Measurements from ENCODE around the gene OPN4. TPM values are rescaled to one million over a fixed set of nuclear protein-coding genes. Genes with fewer than 3 reads are reported as not detected.

OPN4 gene
- total and polyA plus RNA-seq, 10 donors = not detected

- Histone ChIP-seq H3K4me1 (peaks cover 0 to 11% (median 0%) of the 10 kb centered on the region in 6 donors), H3K27me3 (replicated peaks in 1 of 7) (peaks cover 0 to 37% (median 0%) of the 10 kb centered on the region in 7 donors), H3K4me3 (no peak overlapping the region), H3K9me3 (no peaks in the 10 kb centered on the region), H3K27ac (no peak overlapping the region), H3K36me3 (no peaks in the 10 kb centered on the region)
- WGBS, 5 donors = 86 to 92% (median 87%) methylated on average over 19 of the region's 19 CpGs
- DNase-seq = no peak
- TF ChIP-seq POLR2A (IDR thresholded peaks at IDR 0.05) (no peak), POLR2AphosphoS5 (IDR thresholded peaks at IDR 0.05) (no peak), CTCF (IDR thresholded peaks at IDR 0.05 in 8 of 11, conservative IDR thresholded peaks at IDR 0.05 in 3 of 11) (no peak)
- intact Hi-C loops (cut with DNase I; ENCODE audit: low total_unique reads) = no loop called here
These were observed 4.9 kb downstream of the OPN4 start for GRCh38 chr10:86659161-86659691.

- Histone ChIP-seq H3K36me3 (no peaks in the 10 kb centered on the region), H3K4me1 (peaks cover 0 to 17% (median 0%) of the 10 kb centered on the region in 6 donors), H3K9me3 (no peaks in the 10 kb centered on the region), H3K27me3 (replicated peaks in 1 of 7) (peaks cover 0 to 32% (median 0%) of the 10 kb centered on the region in 7 donors), H3K27ac (no peak overlapping the region), H3K4me3 (no peak overlapping the region)
- no peak for TF ChIP-seq POLR2A (IDR thresholded peaks at IDR 0.05)
- no peak for TF ChIP-seq CTCF (IDR thresholded peaks at IDR 0.05 in 8 of 11, conservative IDR thresholded peaks at IDR 0.05 in 3 of 11)
- TF ChIP-seq POLR2AphosphoS5 (IDR thresholded peaks at IDR 0.05) = no peak
- intact Hi-C loops (cut with DNase I; ENCODE audit: low total_unique reads) = no loop called here
- WGBS, 5 donors = 79 to 93% (median 86%) methylated on average over 7 to 17 of the region's 17 CpGs
- peak; percentile 72 for DNase-seq
These were observed 5.5 kb downstream of the OPN4 start for GRCh38 chr10:86659721-86660453.

GRCh38 chr10:86661161-86662025 is 7.0 kb downstream of the OPN4 start:
- peak; percentile 72 for DNase-seq
- H3K4me1 ChIP-seq = peaks cover 0 to 17% (median 0%) of the 10 kb centered on the region in 6 donors
- WGBS, 5 donors = 79 to 91% (median 83%) methylated on average over 12 to 17 of the region's 17 CpGs
- no peaks in the 10 kb centered on the region for H3K9me3 ChIP-seq
- no peak overlapping the region for H3K4me3 ChIP-seq
- TF ChIP-seq POLR2A (IDR thresholded peaks at IDR 0.05) (no peak), CTCF (IDR thresholded peaks at IDR 0.05 in 8 of 11, conservative IDR thresholded peaks at IDR 0.05 in 3 of 11) (no peak), POLR2AphosphoS5 (IDR thresholded peaks at IDR 0.05) (no peak)
- H3K36me3 ChIP-seq = no peaks in the 10 kb centered on the region
- H3K27ac ChIP-seq = no peak overlapping the region
- H3K27me3 ChIP-seq (replicated peaks in 1 of 7) = peaks cover 0 to 24% (median 0%) of the 10 kb centered on the region in 7 donors
- intact Hi-C loops (cut with DNase I; ENCODE audit: low total_unique reads) = no loop called here
